HG03135 (cell line): ENCODE data around the gene FKBP2.

Experiments used
- ATAC-seq: cut with Tn5 transposase; IDR thresholded peaks from one replicate; pipeline ENCODE4 v1.9.1; 2021; ENCODE audit warnings: mild to moderate bottlenecking, moderate library complexity; ENCODE audit not compliant: unreplicated experiment

The FKBP2 gene

GRCh38 chr11:64262271-64263002 is 21.5 kb downstream of the FKBP2 start:
- ATAC-seq, result no peak

DNA sequence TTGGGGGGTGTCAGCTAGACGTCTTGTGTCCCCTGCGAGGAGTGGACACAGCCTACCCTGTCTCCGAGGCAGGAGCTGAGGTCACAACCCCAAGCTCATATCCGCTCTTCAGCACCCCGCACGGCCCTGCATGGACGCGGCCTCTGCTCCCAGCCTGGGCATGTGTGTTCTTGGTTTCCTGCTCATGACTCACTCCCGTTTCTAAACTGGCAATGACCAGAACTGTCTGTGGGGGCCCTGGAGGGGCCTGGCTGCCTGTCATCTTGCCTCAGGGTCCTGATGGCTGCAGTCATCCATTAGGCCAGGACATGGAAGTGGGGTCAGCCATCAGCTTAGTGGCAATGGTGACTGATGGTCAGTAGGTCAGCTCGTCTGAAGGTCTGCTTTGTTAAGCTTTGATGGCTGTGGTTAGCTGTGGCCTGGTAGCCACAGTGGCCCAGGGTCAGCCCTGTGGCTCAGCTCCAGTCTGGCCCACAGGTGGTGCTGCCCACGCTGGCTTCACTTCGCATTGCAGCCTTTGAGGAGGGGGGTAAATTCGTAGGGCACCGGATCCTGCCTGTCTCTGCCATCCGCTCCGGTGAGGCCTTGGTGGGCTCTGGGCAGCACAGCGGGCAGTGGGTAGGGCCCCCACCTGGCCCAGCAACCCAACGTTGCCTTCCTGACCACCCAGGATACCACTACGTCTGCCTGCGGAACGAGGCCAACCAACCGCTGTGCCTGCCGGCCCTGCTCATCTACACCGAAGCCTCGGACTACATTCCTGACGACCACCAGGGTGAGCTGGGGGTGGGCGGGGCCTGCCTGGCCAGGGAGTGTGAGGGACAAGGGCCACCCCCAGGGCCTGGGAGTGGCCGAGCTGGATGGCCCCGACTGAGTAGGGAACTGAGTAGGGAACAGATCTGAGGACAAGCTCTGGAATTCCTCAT is 22.4 kb downstream of the FKBP2 start:
- ATAC-seq, result no peak

DNA sequence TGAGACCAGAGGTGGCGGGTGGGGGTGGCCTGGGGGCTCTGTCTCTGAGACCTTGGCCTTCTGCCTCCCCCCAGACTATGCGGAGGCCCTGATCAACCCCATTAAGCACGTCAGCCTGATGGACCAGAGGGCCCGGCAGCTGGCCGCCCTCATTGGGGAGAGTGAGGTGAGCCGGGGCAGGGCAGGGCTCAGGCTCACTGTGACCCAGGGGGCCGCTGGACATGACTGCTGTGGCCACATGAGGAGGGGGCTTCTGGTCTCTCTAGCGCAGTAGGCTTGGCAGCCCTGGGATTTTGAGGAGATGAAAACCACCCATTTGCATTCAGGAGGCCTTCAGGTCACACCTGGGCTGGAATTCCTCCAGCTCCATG is 23.0 kb downstream of the FKBP2 start:
- ATAC-seq, result no peak

DNA sequence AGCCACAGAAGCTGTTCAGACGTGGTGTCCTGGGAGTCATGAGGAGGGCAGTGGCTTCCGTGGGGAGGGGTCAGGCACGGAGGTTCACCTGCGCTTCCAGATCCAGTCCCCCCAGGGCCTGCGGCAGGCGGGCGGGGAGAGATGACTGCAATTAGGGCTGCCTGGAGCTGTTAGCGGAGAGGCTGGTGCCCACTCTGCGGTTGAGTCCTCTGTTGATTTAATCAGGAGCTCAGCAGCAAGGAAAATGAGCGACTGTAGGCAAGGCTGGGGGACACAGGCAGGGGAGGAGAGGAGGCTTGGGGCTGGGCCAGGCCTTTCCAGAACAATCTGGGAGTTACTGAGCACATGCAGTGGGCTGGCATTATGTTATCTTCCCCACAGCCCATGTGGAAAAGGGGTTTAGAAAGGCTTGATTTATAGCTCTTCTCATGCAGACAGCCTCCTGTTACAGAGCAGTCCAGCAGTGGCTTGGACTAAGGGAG is 23.5 kb downstream of the FKBP2 start:
- ATAC-seq, result no peak

DNA sequence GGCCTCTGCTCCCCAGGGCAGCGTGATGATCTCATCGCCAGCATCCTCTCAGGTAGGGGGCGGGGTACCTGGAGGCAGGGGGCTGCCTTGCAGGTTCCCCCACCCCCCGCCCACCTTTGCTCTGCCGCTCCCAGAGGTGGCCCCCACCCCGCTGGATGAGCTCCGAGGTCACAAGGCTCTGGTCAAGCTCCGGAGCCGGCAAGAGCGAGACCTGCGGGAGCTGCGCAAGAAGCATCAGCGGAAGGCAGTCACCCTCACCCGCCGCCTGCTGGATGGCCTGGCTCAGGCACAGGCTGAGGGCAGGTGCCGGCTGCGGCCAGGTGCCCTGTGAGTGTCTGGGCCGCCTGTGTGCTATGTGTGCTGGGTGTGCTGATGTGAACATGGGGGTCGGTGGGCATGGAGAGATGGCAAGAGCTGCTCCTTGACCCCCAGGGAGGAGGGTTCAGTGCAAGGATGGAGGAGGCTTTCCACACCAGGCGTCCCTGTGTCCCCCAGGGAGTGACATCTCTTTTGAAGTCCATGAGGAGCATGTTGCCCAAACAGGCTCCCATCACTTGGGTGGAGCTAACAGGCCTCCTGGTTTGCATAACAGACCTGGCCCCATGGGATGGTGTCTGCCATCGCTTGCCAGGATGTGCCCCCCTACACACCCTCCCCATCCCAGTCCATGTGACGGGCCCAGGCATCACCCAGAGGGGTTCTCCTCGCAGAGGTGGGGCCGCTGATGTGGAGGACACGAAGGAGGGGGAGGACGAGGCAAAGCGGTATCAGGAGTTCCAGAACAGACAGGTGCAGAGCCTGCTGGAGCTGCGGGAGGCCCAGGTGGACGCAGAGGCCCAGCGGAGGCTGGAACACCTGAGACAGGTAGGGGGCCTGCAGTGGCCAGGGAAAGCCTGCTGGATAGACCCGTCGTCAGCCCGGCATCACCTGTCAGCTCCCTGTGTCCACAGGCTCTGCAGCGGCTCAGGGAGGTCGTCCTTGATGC is 24.6 kb downstream of the FKBP2 start:
- no peak for ATAC-seq

GRCh38 chr11:64266339-64266738 is 25.4 kb downstream of the FKBP2 start:
- ATAC-seq, result no peak

GRCh38 chr11:64267207-64267945 is 26.5 kb downstream of the FKBP2 start:
- ATAC-seq, result no peak

- no peak for ATAC-seq
Observed at GRCh38 chr11:64268025-64268892, 27.4 kb downstream of the FKBP2 start.

DNA sequence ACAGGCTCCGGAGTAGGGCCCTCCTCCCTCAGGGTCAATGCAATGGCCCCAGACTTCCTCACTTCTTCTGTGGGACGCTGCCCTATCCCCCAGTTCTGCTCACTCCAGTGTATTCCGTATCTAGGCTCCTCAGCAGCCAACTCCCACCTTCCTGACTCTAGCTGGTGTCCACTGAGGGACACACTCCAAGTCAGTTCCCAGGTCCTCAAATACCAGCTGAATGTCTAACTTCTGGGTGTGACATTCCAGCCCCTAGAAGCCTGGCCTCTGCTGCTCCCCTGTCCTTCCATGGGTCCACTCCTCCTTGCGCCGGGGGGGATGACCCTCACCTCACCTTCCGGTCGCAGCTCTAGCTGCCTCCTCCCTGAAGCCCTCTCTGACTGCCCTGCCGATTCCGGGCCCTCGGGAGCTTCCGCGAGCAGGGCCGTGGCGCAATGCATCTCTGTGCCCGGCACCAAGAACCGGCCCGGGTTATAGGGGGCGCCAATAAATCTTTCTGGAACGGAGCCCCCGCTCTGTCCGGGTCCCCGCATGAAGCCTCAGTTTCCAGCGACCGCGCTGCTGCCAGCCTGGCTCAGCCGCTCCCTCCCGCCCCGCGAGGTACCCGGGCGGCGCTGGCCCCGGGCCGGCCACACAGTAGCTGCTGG is 28.1 kb downstream of the FKBP2 start:
- peak; percentile 14 for ATAC-seq

- ATAC-seq, result peak; percentile 65
Observed at GRCh38 chr11:64269540-64270220, 28.8 kb downstream of the FKBP2 start.

DNA sequence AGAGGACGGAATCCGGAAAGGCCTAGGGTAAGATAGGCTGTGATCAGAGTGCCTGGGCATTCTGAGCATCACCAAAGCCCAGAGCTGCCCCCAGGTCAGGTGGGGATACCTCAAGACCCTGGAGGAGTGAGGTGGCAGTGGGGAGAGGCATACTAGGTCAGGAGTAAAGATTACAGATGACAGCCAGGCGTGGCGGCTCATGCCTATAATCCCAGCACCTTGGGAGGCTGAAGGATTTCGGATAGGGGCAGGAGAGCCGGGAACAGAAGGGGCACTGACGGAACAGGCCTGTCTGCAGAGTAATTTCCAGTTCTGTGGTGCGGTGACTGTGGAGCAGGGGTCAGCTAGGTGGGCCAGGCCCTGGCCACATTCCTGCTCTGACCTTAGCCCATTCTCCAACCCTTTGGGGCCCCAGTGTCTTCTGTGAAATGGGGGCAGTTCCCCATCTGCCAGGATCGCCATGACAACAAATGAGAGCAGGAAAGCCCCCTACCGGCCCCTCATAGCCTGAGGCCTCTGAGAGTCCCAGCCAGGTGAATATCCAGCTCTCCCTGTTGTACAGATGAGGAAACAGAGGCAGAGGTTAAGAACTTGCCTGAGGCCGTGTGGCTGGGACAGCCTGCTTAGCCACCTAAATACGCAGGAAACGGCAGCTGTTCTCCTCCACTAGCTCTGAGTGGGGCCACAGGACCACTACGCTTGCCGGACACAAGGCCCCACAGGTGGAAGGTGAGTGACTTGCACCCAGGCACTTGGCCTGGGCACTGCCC is 34.3 kb downstream of the FKBP2 start:
- ATAC-seq, result no peak

GRCh38 chr11:64275841-64276240 is 34.9 kb downstream of the FKBP2 start:
- no peak for ATAC-seq

- ATAC-seq, result no peak
Observed at GRCh38 chr11:64276653-64277431, 35.9 kb downstream of the FKBP2 start.

GRCh38 chr11:64278576-64279190 is 37.8 kb downstream of the FKBP2 start:
- ATAC-seq, result no peak

- ATAC-seq, result no peak
Observed at GRCh38 chr11:64281957-64282770, 41.3 kb downstream of the FKBP2 start.
